GM23338 (cell line): ENCODE results near the gene PCSK4. TPM values are rescaled to one million over a fixed set of nuclear protein-coding genes. Genes with fewer than 3 reads are reported as not detected.

ENCODE experiments used
- ATAC-seq: fragments of 200-7000 bp; cut with Tn5 transposase; 3 replicates; pipeline ENCODE4 v1.9.1; 2020
- DNase-seq: peaks from one replicate; pipeline ENCODE4 v3.0.0-alpha.2; 2015; ENCODE audit warnings: low spot score
- H2AFZ ChIP-seq: fragments of 200-600 bp; sonication (generic); 2 replicates; pipeline ENCODE4 v1.8.0; 2016; ENCODE audit warnings: antibody characterized with exemption, mild to moderate bottlenecking, moderate library complexity
- H3F3A ChIP-seq: fragments of 200-600 bp; sonication (generic); replicated peaks from 2 replicates; pipeline ENCODE4 v1.8.0; 2017; ENCODE audit warnings: antibody characterized with exemption, mixed run types, low read depth
- H3K27ac ChIP-seq: fragments of 200-600 bp; sonication (generic); 2 replicates; pipeline ENCODE4 v1.6.1; 2016; ENCODE audit warnings: low read depth
- H3K27me3 ChIP-seq: fragments of 200-600 bp; sonication (generic); 2 replicates; pipeline ENCODE4 v1.8.0; 2016; ENCODE audit warnings: mild to moderate bottlenecking, mixed run types, moderate library complexity; ENCODE audit not compliant: insufficient read depth
- H3K36me3 ChIP-seq: fragments of 200-600 bp; sonication (generic); 2 replicates; pipeline ENCODE4 v1.8.0; 2016; ENCODE audit warnings: mild to moderate bottlenecking; ENCODE audit not compliant: insufficient read depth
- H3K4me1 ChIP-seq: fragments of 200-600 bp; sonication (generic); 2 replicates; pipeline ENCODE4 v1.8.0; 2016; ENCODE audit warnings: mild to moderate bottlenecking, moderate library complexity; ENCODE audit not compliant: insufficient read depth
- H3K4me2 ChIP-seq: fragments of 200-600 bp; sonication (generic); 2 replicates; pipeline ENCODE4 v1.7.1; 2017; ENCODE audit warnings: mixed run types
- H3K4me3 ChIP-seq: fragments of 200-600 bp; sonication (generic); 2 replicates; pipeline ENCODE4 v1.6.1; 2016; ENCODE audit warnings: mixed run types
- H3K79me2 ChIP-seq: fragments of 200-600 bp; sonication (generic); replicated peaks from 2 replicates; pipeline ENCODE4 v1.8.0; 2017; ENCODE audit warnings: mild to moderate bottlenecking; ENCODE audit not compliant: insufficient read depth
- H3K9me2 ChIP-seq: fragments of 200-600 bp; sonication (generic); 2 replicates; pipeline ENCODE4 v1.8.0; 2017; ENCODE audit not compliant: insufficient read depth
- H4K20me1 ChIP-seq: fragments of 200-600 bp; sonication (generic); replicated peaks from 2 replicates; pipeline ENCODE4 v1.8.0; 2017; ENCODE audit warnings: mild to moderate bottlenecking; ENCODE audit not compliant: insufficient read depth
- H3K27ac Mint-ChIP-seq: 2 replicates; pipeline ENCODE4 v1.8.0; 2020; ENCODE audit warnings: inconsistent platforms, mild to moderate bottlenecking, moderate library complexity, mixed read lengths
- H3K27me3 Mint-ChIP-seq: 3 replicates; pipeline ENCODE4 v1.8.0; 2022; ENCODE audit warnings: low read depth, mild to moderate bottlenecking, moderate library complexity, mixed read lengths, inconsistent platforms; ENCODE audit not compliant: insufficient read depth, poor library complexity
- H3K36me3 Mint-ChIP-seq: 3 replicates; pipeline ENCODE4 v1.8.0; 2021; ENCODE audit warnings: low read depth, mild to moderate bottlenecking, inconsistent platforms, moderate library complexity, mixed read lengths
- H3K4me1 Mint-ChIP-seq: 3 replicates; pipeline ENCODE4 v1.8.0; 2020; ENCODE audit warnings: mild to moderate bottlenecking, inconsistent platforms, mixed read lengths
- H3K4me3 Mint-ChIP-seq: 3 replicates; pipeline ENCODE4 v1.8.0; 2021; ENCODE audit warnings: moderate library complexity, mild to moderate bottlenecking, inconsistent platforms, mixed read lengths
- H3K9me3 Mint-ChIP-seq: 3 replicates; pipeline ENCODE4 v1.8.0; 2020; ENCODE audit warnings: moderate library complexity, mild to moderate bottlenecking, inconsistent platforms, mixed read lengths
- CREB1 ChIP-seq: fragments of 250-450 bp; sonication (Bioruptor Pico); IDR thresholded peaks from 2 replicates; pipeline ENCODE4 v1.5.0; 2020; ENCODE audit warnings: low read depth, mild to moderate bottlenecking, moderate library complexity
- CTCF ChIP-seq, 2 experiments: fragments of 200-600 bp in 1 of 2; sonication (generic) in 1 of 2; conservative IDR thresholded peaks; 2 replicates each; pipeline versions ENCODE4 v1.5.1 to v1.6.1; 2016 to 2017; ENCODE audit warnings: antibody characterized with exemption in 2 of 2, low read depth in 2 of 2, mild to moderate bottlenecking in 2 of 2, moderate library complexity in 1 of 2
- ETS1 ChIP-seq: IDR thresholded peaks from 2 replicates; pipeline ENCODE4 v1.6.1; 2016; ENCODE audit warnings: antibody characterized with exemption
- EZH2phosphoT487 ChIP-seq: fragments of 200-600 bp; sonication (generic); IDR thresholded peaks from one replicate; pipeline ENCODE4 v1.8.1; 2018; ENCODE audit warnings: antibody characterized with exemption; ENCODE audit not compliant: unreplicated experiment
- JUNB ChIP-seq: IDR thresholded peaks from one replicate; pipeline ENCODE4 v1.6.1; 2016; ENCODE audit warnings: antibody characterized with exemption; ENCODE audit not compliant: unreplicated experiment
- REST ChIP-seq: IDR thresholded peaks from one replicate; pipeline ENCODE4 v1.6.1; 2018; ENCODE audit warnings: antibody characterized with exemption; ENCODE audit not compliant: unreplicated experiment
- polyA plus RNA-seq: library from polyadenylated mRNA; unstranded; fragments of >200 nt; fragmentation: Nextera tagmentation; extraction: Ambion mirVana; gene quantifications from 2 replicates; pipeline ENCODE4 v1.2.1, GENCODE V29; 2016
- total RNA-seq: library from RNA; depleted of rRNA; stranded (reverse); fragments of >200 nt; shearing (Covaris generic); gene quantifications from 2 replicates; pipeline ENCODE4 v1.2.3, GENCODE V29; 2014

The PCSK4 gene
- total and polyA plus RNA-seq, 2 experiments from 2014 or later = 3.8 to 15.1 TPM

GRCh38 chr19:1447944-1448343 is 42.2 kb downstream of the PCSK4 start:
- peaks cover 45% of the 10 kb centered on the region for H3K27me3 ChIP-seq
- no peak for ATAC-seq

GRCh38 chr19:1447504-1447903 is 42.6 kb downstream of the PCSK4 start:
- H3K79me2 ChIP-seq = 0 out of 2 replicates have a peak, but pooled peaks cover 3% of the 10 kb centered on the region
- H3K4me2 ChIP-seq = no peak overlapping the region
- Mint-ChIP-seq H3K27ac (no peak overlapping the region), H3K4me3 (peak overlapping the region; percentile 37; the same call in 1 of the 3 replicates), H3K4me1 (peaks cover 34% of the 10 kb centered on the region), H3K36me3 (peaks cover 6% of the 10 kb centered on the region), H3K9me3 (no peaks in the 10 kb centered on the region; the same call in 2 of the 3 replicates), H3K27me3 (peaks cover 61% of the 10 kb centered on the region)
- 0 out of 2 replicates have a peak, but pooled peaks cover under 1% of the 10 kb centered on the region for H4K20me1 ChIP-seq
- no peaks in the 10 kb centered on the region for H3K36me3 ChIP-seq
- H3K9me2 ChIP-seq = no peaks in the 10 kb centered on the region
- H3K4me1 ChIP-seq = peaks cover 26% of the 10 kb centered on the region; the same call in 1 of the 2 replicates
- no peak for DNase-seq
- no peak overlapping the region for H3K27ac ChIP-seq
- H3K27me3 ChIP-seq = peaks cover 45% of the 10 kb centered on the region
- no peak for ATAC-seq
- no peak overlapping the region for H2AFZ ChIP-seq
- peaks cover 39% of the 10 kb centered on the region for H3F3A ChIP-seq
- H3K4me3 ChIP-seq = peak overlapping the region; percentile 83; the same call in 1 of the 2 replicates
- TF ChIP-seq REST = no peak
- TF ChIP-seq ETS1 = no peak
- no peak for TF ChIP-seq JUNB
- TF ChIP-seq CTCF (conservative IDR thresholded peaks at IDR 0.05; ENCODE audit: low read depth in 2 of 2) = no peak

More at GRCh38 chr19:1447944-1448343, 42.2 kb downstream of the PCSK4 start:
- peaks cover 30% of the 10 kb centered on the region; the same call in 1 of the 2 replicates for H3K4me1 ChIP-seq
- H3F3A ChIP-seq = peaks cover 36% of the 10 kb centered on the region
- no peak for DNase-seq
- no peak overlapping the region for H3K4me3 ChIP-seq
- H3K4me2 ChIP-seq = no peak overlapping the region
- H3K36me3 Mint-ChIP-seq = peaks cover 2% of the 10 kb centered on the region
- no peaks in the 10 kb centered on the region for H3K36me3 ChIP-seq
- H2AFZ ChIP-seq = no peak overlapping the region
- H3K9me2 ChIP-seq = no peaks in the 10 kb centered on the region
- peak overlapping the region; percentile 37; the same call in 1 of the 3 replicates for H3K4me3 Mint-ChIP-seq
- H3K27ac ChIP-seq = no peak overlapping the region
- no peak for TF ChIP-seq EZH2phosphoT487
- no peak for TF ChIP-seq JUNB
- no peak for TF ChIP-seq CREB1 (CRISPR knock-in tag)
- no peak for TF ChIP-seq REST
- H3K79me2 ChIP-seq = 0 out of 2 replicates have a peak, but pooled peaks cover 3% of the 10 kb centered on the region
- H3K4me1 Mint-ChIP-seq = peaks cover 32% of the 10 kb centered on the region
- peaks cover 61% of the 10 kb centered on the region for H3K27me3 Mint-ChIP-seq
- no peak overlapping the region for H3K27ac Mint-ChIP-seq
- H3K9me3 Mint-ChIP-seq = no peaks in the 10 kb centered on the region; the same call in 2 of the 3 replicates
- H4K20me1 ChIP-seq = no peaks in the 10 kb centered on the region
